AG09319 (cell line): ENCODE data around the gene NEK8.

Source experiments
- DNase-seq: peaks from one replicate; pipeline ENCODE4 v3.0.0-alpha.2; 2010; ENCODE audit warnings: low read depth; ENCODE audit errors: extremely low read depth
- CTCF ChIP-seq: IDR thresholded peaks from 2 replicates; pipeline ENCODE4 v1.5.1; 2011; ENCODE audit warnings: low read depth, mild to moderate bottlenecking, inconsistent platforms, low read length, moderate library complexity

The NEK8 gene

GRCh38 chr17:28693869-28694268 is 34.7 kb upstream of the NEK8 start:
- no peak for TF ChIP-seq CTCF

GRCh38 chr17:28698253-28698941 is 30.2 kb upstream of the NEK8 start:
- TF ChIP-seq CTCF = no peak
- DNase-seq = no peak

More at GRCh38 chr17:28693869-28694268, 34.7 kb upstream of the NEK8 start:
- no peak for DNase-seq

- no peak for TF ChIP-seq CTCF
- no peak for DNase-seq
These were observed 28.3 kb upstream of the NEK8 start for GRCh38 chr17:28700278-28700677.

GRCh38 chr17:28700830-28701492 is 27.6 kb upstream of the NEK8 start:
- no peak for TF ChIP-seq CTCF
- no peak for DNase-seq

GRCh38 chr17:28702026-28702751 is 26.4 kb upstream of the NEK8 start:
- no peak for DNase-seq
- no peak for TF ChIP-seq CTCF

GRCh38 chr17:28702752-28703150 is 25.8 kb upstream of the NEK8 start:
- DNase-seq = no peak
- no peak for TF ChIP-seq CTCF
